Liver (tissue), 3 donors: ENCODE results near the gene CCSER2.

Source experiments
- EGR1 ChIP-seq, 2 donors: IDR thresholded peaks; 2 replicates each; pipeline ENCODE4 v1.6.1; 2016 to 2018; ENCODE audit warnings: antibody characterized with exemption in 2 of 2, low read depth in 2 of 2
- FOXA1 ChIP-seq: IDR thresholded peaks from 2 replicates; pipeline ENCODE4 v1.6.1; 2016; ENCODE audit warnings: antibody characterized with exemption
- GABPA ChIP-seq, 2 donors: IDR thresholded peaks in 1 of 2; conservative IDR thresholded peaks in 1 of 2; 2 replicates each; pipeline ENCODE4 v1.6.1; 2016; ENCODE audit warnings: antibody characterized with exemption in 2 of 2, mild to moderate bottlenecking in 1 of 2, moderate library complexity in 1 of 2
- JUND ChIP-seq, 2 donors: IDR thresholded peaks; 2 replicates each; pipeline ENCODE4 v1.6.1; 2016; ENCODE audit warnings: antibody characterized with exemption in 2 of 2
- MAX ChIP-seq: IDR thresholded peaks from 2 replicates; pipeline ENCODE4 v1.6.1; 2016; ENCODE audit warnings: antibody characterized with exemption
- RAD21 ChIP-seq, 2 donors: IDR thresholded peaks; 2 replicates each; pipeline ENCODE4 v1.6.1; 2016; ENCODE audit warnings: antibody characterized with exemption in 2 of 2, mild to moderate bottlenecking in 2 of 2
- RXRA ChIP-seq, 2 donors: IDR thresholded peaks; 2 replicates each; pipeline ENCODE4 v1.6.1; 2017 to 2018; ENCODE audit warnings: antibody characterized with exemption in 2 of 2, mild to moderate bottlenecking in 1 of 2
- YY1 ChIP-seq: IDR thresholded peaks from 2 replicates; pipeline ENCODE4 v1.6.1; 2016; ENCODE audit warnings: antibody characterized with exemption, mild to moderate bottlenecking
- TF ChIP-seq, protein P1 (sequence below): fragments of 150-350 bp; IDR thresholded peaks from 2 replicates; pipeline ENCODE4 v1.5.1; 2017; ENCODE audit warnings: improper control_type of control experiment, low read depth, low read length; ENCODE audit not compliant: missing input control
- TF ChIP-seq, protein P2 (sequence below): IDR thresholded peaks from 2 replicates; pipeline ENCODE4 v1.6.1; 2016; ENCODE audit warnings: antibody characterized with exemption
- TF ChIP-seq, protein P3 (sequence below): IDR thresholded peaks from 2 replicates; pipeline ENCODE4 v1.6.1; 2016; ENCODE audit warnings: antibody characterized with exemption, mild to moderate bottlenecking
- donor health status: healthy.
- donor health status: healthy.

DNA sequence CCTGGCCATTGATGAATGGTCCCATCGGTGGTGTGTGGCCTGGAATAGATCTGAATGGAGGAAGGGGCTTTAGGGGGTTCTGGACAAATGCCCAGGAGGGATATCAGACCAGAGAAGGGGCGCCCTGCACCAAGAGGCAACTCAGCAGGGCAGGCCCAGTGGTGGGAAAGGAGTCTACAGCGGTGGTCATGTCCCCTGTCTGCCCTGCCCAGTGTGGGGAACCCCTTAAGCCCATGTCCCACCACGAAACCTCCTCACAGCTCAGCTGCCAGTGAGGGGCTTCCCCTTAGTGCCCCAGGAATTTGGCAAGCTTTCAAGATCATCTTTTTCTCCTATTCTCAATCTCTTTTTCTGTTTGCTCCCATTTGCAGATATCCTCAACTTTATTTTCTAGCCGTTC is 14.1 kb upstream of the CCSER2 start:
- TF ChIP-seq, protein P1, sequence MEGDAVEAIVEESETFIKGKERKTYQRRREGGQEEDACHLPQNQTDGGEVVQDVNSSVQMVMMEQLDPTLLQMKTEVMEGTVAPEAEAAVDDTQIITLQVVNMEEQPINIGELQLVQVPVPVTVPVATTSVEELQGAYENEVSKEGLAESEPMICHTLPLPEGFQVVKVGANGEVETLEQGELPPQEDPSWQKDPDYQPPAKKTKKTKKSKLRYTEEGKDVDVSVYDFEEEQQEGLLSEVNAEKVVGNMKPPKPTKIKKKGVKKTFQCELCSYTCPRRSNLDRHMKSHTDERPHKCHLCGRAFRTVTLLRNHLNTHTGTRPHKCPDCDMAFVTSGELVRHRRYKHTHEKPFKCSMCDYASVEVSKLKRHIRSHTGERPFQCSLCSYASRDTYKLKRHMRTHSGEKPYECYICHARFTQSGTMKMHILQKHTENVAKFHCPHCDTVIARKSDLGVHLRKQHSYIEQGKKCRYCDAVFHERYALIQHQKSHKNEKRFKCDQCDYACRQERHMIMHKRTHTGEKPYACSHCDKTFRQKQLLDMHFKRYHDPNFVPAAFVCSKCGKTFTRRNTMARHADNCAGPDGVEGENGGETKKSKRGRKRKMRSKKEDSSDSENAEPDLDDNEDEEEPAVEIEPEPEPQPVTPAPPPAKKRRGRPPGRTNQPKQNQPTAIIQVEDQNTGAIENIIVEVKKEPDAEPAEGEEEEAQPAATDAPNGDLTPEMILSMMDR, result no peak
- TF ChIP-seq GABPA (IDR thresholded peaks at IDR 0.05 in 1 of 2, conservative IDR thresholded peaks at IDR 0.05 in 1 of 2) (no peak), RAD21 (IDR thresholded peaks at IDR 0.05) (no peak), EGR1 (IDR thresholded peaks at IDR 0.05; ENCODE audit: low read depth in 2 of 2) (no peak), MAX (no peak), YY1 (no peak), RXRA (IDR thresholded peaks at IDR 0.05) (no peak), JUND (IDR thresholded peaks at IDR 0.05) (no peak), FOXA1 (no peak)
- TF ChIP-seq, protein P2, sequence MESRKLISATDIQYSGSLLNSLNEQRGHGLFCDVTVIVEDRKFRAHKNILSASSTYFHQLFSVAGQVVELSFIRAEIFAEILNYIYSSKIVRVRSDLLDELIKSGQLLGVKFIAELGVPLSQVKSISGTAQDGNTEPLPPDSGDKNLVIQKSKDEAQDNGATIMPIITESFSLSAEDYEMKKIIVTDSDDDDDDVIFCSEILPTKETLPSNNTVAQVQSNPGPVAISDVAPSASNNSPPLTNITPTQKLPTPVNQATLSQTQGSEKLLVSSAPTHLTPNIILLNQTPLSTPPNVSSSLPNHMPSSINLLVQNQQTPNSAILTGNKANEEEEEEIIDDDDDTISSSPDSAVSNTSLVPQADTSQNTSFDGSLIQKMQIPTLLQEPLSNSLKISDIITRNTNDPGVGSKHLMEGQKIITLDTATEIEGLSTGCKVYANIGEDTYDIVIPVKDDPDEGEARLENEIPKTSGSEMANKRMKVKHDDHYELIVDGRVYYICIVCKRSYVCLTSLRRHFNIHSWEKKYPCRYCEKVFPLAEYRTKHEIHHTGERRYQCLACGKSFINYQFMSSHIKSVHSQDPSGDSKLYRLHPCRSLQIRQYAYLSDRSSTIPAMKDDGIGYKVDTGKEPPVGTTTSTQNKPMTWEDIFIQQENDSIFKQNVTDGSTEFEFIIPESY, result no peak
- TF ChIP-seq, protein P3, sequence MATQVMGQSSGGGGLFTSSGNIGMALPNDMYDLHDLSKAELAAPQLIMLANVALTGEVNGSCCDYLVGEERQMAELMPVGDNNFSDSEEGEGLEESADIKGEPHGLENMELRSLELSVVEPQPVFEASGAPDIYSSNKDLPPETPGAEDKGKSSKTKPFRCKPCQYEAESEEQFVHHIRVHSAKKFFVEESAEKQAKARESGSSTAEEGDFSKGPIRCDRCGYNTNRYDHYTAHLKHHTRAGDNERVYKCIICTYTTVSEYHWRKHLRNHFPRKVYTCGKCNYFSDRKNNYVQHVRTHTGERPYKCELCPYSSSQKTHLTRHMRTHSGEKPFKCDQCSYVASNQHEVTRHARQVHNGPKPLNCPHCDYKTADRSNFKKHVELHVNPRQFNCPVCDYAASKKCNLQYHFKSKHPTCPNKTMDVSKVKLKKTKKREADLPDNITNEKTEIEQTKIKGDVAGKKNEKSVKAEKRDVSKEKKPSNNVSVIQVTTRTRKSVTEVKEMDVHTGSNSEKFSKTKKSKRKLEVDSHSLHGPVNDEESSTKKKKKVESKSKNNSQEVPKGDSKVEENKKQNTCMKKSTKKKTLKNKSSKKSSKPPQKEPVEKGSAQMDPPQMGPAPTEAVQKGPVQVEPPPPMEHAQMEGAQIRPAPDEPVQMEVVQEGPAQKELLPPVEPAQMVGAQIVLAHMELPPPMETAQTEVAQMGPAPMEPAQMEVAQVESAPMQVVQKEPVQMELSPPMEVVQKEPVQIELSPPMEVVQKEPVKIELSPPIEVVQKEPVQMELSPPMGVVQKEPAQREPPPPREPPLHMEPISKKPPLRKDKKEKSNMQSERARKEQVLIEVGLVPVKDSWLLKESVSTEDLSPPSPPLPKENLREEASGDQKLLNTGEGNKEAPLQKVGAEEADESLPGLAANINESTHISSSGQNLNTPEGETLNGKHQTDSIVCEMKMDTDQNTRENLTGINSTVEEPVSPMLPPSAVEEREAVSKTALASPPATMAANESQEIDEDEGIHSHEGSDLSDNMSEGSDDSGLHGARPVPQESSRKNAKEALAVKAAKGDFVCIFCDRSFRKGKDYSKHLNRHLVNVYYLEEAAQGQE, result no peak
